GM12873 (cell line): ENCODE data around the gene PLEK2.

Experiments
- TF ChIP-seq, protein P1 (sequence below): IDR thresholded peaks from 2 replicates; pipeline ENCODE4 v1.5.1; 2012; ENCODE audit warnings: low read depth, mild to moderate bottlenecking, moderate library complexity, low read length, control low read depth; ENCODE audit not compliant: insufficient read depth; ENCODE audit errors: missing control alignments

Gene PLEK2, protein sequence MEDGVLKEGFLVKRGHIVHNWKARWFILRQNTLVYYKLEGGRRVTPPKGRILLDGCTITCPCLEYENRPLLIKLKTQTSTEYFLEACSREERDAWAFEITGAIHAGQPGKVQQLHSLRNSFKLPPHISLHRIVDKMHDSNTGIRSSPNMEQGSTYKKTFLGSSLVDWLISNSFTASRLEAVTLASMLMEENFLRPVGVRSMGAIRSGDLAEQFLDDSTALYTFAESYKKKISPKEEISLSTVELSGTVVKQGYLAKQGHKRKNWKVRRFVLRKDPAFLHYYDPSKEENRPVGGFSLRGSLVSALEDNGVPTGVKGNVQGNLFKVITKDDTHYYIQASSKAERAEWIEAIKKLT

DNA sequence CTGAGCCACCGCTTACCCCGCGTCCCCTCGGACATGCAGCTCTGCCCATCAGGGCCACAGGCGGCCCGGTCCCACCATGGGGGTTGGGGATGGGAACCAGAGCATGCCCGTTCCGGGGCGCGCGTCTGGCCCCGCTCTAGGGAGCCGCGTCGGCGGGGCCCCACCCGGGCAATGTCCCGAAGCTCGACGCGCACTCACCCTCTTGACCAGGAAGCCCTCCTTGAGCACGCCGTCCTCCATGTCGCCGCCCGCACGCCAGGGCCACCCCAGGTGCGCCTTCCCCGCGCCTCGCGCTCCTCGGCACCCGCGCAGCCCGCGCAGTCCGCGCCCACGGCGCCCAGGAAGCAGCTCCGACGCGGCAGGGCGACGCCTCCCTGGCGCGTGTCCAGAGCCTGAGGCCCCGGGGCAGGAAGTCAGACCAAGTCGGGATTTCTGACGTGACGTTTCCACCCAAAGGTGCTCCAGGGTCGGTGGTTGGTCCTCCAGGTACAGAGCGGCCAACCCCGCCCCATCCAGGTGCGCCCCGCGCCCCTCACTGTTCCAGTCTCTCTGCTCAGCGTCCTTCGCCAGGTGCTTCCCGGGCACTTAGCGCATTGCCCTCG lies at the start of gene PLEK2:
TSS of gene PLEK2 (minus strand) at position 346 of the 602 bp plus-strand sequence. CDS start at position 240, 106 bp downstream.
- TF ChIP-seq, protein P1, sequence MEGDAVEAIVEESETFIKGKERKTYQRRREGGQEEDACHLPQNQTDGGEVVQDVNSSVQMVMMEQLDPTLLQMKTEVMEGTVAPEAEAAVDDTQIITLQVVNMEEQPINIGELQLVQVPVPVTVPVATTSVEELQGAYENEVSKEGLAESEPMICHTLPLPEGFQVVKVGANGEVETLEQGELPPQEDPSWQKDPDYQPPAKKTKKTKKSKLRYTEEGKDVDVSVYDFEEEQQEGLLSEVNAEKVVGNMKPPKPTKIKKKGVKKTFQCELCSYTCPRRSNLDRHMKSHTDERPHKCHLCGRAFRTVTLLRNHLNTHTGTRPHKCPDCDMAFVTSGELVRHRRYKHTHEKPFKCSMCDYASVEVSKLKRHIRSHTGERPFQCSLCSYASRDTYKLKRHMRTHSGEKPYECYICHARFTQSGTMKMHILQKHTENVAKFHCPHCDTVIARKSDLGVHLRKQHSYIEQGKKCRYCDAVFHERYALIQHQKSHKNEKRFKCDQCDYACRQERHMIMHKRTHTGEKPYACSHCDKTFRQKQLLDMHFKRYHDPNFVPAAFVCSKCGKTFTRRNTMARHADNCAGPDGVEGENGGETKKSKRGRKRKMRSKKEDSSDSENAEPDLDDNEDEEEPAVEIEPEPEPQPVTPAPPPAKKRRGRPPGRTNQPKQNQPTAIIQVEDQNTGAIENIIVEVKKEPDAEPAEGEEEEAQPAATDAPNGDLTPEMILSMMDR, result no peak

DNA sequence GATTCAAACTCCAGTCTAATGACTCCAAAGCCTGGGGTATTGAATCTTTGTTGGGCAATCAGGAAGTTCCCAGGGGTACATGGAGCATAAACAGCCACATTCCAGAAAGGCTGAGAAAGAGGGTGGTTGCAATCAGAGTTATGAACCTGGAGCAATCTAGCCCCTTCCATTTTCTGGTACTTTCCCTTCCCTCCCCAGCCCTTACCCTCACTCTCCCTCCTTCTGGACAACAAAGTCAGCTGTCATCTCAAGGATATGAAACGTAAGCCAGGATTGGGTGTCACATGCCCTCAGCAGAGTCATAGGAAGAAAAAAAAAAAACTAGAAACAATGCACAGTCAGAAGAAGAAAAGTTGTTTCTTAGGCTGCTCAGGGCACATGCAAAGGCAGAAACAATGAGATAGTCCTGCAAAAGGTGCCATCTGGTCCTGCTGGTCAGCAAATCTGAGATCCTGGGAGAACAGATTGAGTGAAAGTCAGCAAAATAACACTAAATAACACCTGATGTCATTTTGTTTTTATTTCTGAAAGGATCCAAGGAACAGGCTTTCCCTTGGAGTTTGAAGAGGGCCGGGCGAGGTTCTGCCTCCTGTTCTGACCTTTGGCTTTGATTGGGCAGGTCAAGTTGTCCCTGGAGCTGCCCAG lies 49.5 kb upstream of the PLEK2 start:
- TF ChIP-seq, protein P1, result no peak

DNA sequence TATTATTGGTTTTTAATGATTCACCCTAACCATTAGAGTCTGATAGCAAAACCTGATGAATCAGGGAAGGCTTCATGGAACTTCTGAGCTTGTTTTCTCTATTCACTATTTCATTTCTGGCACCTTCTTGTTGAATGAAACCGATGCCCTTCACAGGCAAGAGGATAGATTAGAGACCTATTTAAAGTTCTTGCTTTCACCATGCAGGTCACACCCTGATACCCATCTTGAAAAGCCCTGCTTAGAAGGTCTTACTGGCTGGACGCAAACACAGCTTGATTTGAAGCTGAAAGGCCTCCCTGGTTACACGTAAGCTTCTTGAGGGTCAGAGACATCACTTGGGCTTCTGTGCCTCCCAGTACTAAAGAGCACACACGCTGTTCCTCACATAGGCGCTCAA lies 47.4 kb upstream of the PLEK2 start:
- TF ChIP-seq, protein P1, result no peak

DNA sequence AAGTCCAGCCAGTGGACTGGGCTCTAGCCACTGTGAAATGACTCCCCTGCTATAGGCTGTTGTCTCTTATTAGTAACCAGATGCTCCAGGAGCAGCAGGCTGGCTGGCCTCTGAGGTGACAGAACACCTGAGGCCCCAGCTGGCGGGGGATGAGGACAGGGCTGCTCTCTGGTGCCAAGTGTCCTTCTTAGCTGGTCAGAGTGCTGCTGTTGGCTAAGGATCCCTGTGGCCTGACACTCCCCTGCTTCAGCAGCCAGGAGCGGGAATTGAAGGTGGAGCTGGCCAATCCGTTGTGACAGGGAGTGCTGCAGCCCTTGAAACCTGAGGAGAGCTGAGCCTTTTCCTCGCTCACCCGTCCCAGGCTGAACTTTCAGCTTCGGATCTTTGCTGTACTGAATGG lies 45.8 kb upstream of the PLEK2 start:
- TF ChIP-seq, protein P1, result no peak

DNA sequence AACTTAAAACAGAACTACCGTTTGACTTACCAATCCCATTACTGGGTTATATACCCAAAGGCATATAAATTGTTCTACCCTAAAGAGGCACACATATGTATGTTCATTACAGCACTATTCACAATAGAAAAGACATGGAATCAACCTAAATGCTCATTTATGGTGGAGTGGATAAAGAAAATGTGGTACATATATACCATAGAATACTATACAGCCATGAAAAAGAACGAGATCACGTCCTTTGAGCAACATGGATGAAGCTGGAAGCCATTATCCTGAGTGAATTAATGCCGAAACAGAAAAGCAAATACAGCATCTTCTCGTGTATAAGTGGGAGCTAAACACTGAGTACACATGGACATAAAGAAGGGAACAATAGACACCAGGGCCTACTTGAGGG lies 44.8 kb upstream of the PLEK2 start:
- TF ChIP-seq, protein P1, result no peak

DNA sequence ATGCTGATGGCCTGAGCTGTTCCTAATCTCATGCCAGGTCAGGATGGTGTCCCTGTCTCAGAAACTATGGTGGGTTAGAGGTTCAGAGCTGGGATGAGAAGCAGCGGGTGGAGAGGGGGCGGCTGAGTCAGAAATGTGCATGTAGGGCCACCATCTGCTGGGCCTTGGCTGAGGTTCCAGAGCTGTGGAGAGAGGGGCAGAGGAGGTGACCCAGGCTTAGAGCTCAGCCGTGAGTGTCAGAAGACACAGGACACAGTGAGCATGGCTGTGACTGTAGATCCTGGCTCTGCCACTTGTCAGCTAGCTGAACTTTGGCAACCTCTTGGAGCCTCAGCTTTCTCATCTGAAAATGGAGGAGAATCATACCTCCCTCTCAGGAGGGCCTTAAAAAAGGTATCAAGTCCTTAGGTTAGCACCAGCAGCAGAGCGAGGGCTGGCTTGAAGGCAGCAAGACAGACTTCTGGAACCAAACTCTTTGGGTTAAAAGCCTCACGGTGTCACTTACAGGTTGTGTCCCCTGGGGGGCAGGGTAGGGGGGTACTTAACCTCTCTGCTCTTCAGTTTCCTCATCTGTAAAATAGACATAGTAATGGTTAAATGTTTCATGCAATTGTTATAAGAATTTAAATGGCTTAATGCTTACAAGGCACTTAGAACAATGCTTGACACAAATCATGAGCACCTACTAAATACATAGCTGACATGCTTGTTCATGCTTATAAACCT lies 41.8 kb upstream of the PLEK2 start:
- TF ChIP-seq, protein P1, result peak; percentile 22

DNA sequence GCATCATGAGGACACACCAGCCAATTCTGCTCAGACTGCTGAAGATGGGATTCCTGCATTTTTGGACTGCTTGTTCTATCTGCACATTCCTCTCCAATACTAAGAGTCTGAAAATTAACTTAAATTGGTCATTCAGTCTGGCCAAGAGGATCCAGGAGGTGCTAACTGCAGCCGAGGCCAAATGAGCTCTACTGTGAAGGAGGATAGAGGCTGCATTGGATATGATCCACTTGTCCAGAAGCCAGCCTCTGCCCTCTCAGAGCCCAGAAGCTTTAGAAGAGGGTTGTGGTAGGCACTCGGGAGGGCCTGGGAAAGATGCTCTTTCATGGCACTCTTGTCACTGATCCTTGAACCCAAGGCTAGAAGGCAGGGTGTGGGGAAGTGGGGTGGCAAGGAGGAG lies 37.1 kb upstream of the PLEK2 start:
- TF ChIP-seq, protein P1, result no peak
